Endothelial cell of umbilical vein (primary cell): ENCODE data around the gene NR2C2. TPM values are rescaled to one million over a fixed set of nuclear protein-coding genes. Genes with fewer than 3 reads are reported as not detected.
"Not testable (repeated sequence)": the region's sequence is repeated elsewhere in the genome, so short reads cannot be mapped to it uniquely, and the experiment has no call there.

ENCODE experiments used
- BruUV-seq: library from RNA; stranded (reverse); fragments of 400-500 nt; replicated peaks from 2 replicates; lab custom pipeline; 2021; lab: Mats Ljungman, UMichigan
- CTCF ChIA-PET: fragments of 300-600, 350-600 bp; sonication (Branson Sonifier 250); formaldehyde crosslinking; loops from one replicate; lab custom pipeline; 2021; ENCODE audit warnings: antibody characterized with exemption, inconsistent platforms; lab: Charles Lee
- POLR2A ChIA-PET: fragments of 300-600, 350-600 bp; sonication (Branson Sonifier 250); formaldehyde crosslinking; loops from one replicate; lab custom pipeline; 2021; ENCODE audit warnings: antibody characterized with exemption, inconsistent platforms; lab: Charles Lee
- DNase-seq: peaks from one replicate; pipeline ENCODE4 v3.0.0-alpha.2; 2011; ENCODE audit warnings: low read depth, low spot score
- FAIRE-seq: peaks from 2 replicates; lab custom pipeline; 2011; peaks lifted over from hg19 to GRCh38; lab: Jason Lieb, UNC
- H2AFZ ChIP-seq: 2 replicates; pipeline ENCODE4 v1.6.0; 2012; ENCODE audit warnings: low read depth, low read length, control low read depth, inconsistent platforms
- H3K27ac ChIP-seq: 2 replicates; pipeline ENCODE4 v1.5.1; 2011; ENCODE audit warnings: low read depth, mild to moderate bottlenecking, control low read depth, low read length, moderate library complexity; ENCODE audit not compliant: insufficient read depth
- H3K27me3 ChIP-seq, 2 experiments: 2 replicates each; pipeline versions ENCODE4 v1.6.0 to v1.6.1; 2011; ENCODE audit warnings: low read length in 2 of 2, mixed read lengths in 1 of 2; ENCODE audit not compliant: control insufficient read depth in 2 of 2, insufficient read depth in 2 of 2
- H3K36me3 ChIP-seq, 2 experiments: 2 replicates in 1 of 2; 3 replicates in 1 of 2; pipeline ENCODE4 v1.5.1; 2011; ENCODE audit warnings: low read length in 2 of 2, mild to moderate bottlenecking in 1 of 2, moderate library complexity in 1 of 2; ENCODE audit not compliant: control insufficient read depth in 2 of 2, insufficient read depth in 2 of 2; ENCODE audit errors: extremely low read depth in 1 of 2
- H3K4me1 ChIP-seq: 3 replicates; pipeline ENCODE4 v1.5.1; 2011; ENCODE audit warnings: mild to moderate bottlenecking, low read length; ENCODE audit not compliant: control insufficient read depth, insufficient read depth; ENCODE audit errors: extremely low read depth
- H3K4me2 ChIP-seq: 2 replicates; pipeline ENCODE4 v1.6.1; 2011; ENCODE audit warnings: low read length, control low read depth, mixed read lengths; ENCODE audit not compliant: insufficient read depth
- H3K4me3 ChIP-seq, 3 experiments: fragments of 200-600 bp in 1 of 3; sonication (generic), shearing (Covaris generic) in 1 of 3; replicated peaks in 1 of 3; 2 replicates each; pipeline ENCODE4 v1.5.1; 2011 to 2016; ENCODE audit warnings: control low read depth in 3 of 3, low read length in 3 of 3, mild to moderate bottlenecking in 2 of 3, inconsistent platforms in 1 of 3, low read depth in 1 of 3, moderate library complexity in 1 of 3; ENCODE audit not compliant: insufficient read depth in 1 of 3
- H3K79me2 ChIP-seq: 2 replicates; pipeline ENCODE4 v1.6.0; 2012; ENCODE audit warnings: low read length, inconsistent platforms; ENCODE audit not compliant: control insufficient read depth, insufficient read depth
- H3K9ac ChIP-seq: replicated peaks from 2 replicates; pipeline ENCODE3; 2011; ENCODE audit warnings: low read length, control low read depth; ENCODE audit not compliant: insufficient read depth; ENCODE audit errors: extremely low read depth
- H3K9me1 ChIP-seq: replicated peaks from 3 replicates; pipeline ENCODE4 v1.6.0; 2011; ENCODE audit warnings: mild to moderate bottlenecking, low read length; ENCODE audit not compliant: control insufficient read depth, insufficient read depth; ENCODE audit errors: extremely low read depth
- H3K9me3 ChIP-seq: replicated peaks from 2 replicates; pipeline ENCODE4 v1.5.1; 2012; ENCODE audit warnings: low read length, inconsistent platforms; ENCODE audit not compliant: control insufficient read depth, insufficient read depth
- H4K20me1 ChIP-seq: replicated peaks from 2 replicates; pipeline ENCODE3; 2011; ENCODE audit warnings: mild to moderate bottlenecking, low read length; ENCODE audit not compliant: control insufficient read depth, insufficient read depth; ENCODE audit errors: extremely low read depth
- CTCF ChIP-seq, 2 donors: IDR thresholded peaks; 1 replicate in 1 of 2; 2 replicates in 1 of 2; pipeline ENCODE4 v1.5.1; 2011; ENCODE audit warnings: low read length in 2 of 2, mild to moderate bottlenecking in 2 of 2, moderate library complexity in 2 of 2, control low read depth in 1 of 2, inconsistent platforms in 1 of 2, low read depth in 1 of 2; ENCODE audit not compliant: insufficient read depth in 1 of 2; ENCODE audit errors: extremely low read depth in 1 of 2
- EZH2 ChIP-seq: IDR thresholded peaks from 2 replicates; pipeline ENCODE4 v1.6.1; 2012; ENCODE audit warnings: borderline replicate concordance, low read depth, mild to moderate bottlenecking, moderate library complexity, low read length, inconsistent platforms; ENCODE audit not compliant: severe bottlenecking
- FOS ChIP-seq: IDR thresholded peaks from 2 replicates; pipeline ENCODE4 v1.6.1; 2011; ENCODE audit warnings: mild to moderate bottlenecking, low read length, moderate library complexity, borderline replicate concordance; ENCODE audit not compliant: insufficient read depth
- GATA2 ChIP-seq: IDR thresholded peaks from 2 replicates; pipeline ENCODE4 v1.7.0; 2011; ENCODE audit warnings: low read depth, mild to moderate bottlenecking, moderate library complexity, mixed read lengths, low read length; ENCODE audit not compliant: insufficient read length, insufficient read depth
- JUN ChIP-seq: IDR thresholded peaks from 2 replicates; pipeline ENCODE4 v1.6.1; 2011; ENCODE audit warnings: borderline replicate concordance, low read depth; ENCODE audit not compliant: insufficient read length, insufficient read depth
- MAX ChIP-seq: IDR thresholded peaks from 2 replicates; pipeline ENCODE4 v1.6.1; 2011; ENCODE audit not compliant: insufficient read depth, insufficient read length
- MYC ChIP-seq: IDR thresholded peaks from one replicate; pipeline ENCODE4 v1.6.1; 2011; ENCODE audit warnings: mild to moderate bottlenecking, low read depth, low read length
- POLR2A ChIP-seq: IDR thresholded peaks from 2 replicates; pipeline ENCODE4 v1.6.1; 2012; ENCODE audit warnings: low read depth, mild to moderate bottlenecking, control low read depth, low read length
- POLR2AphosphoS5 ChIP-seq: IDR thresholded peaks from 2 replicates; pipeline ENCODE4 v1.6.1; 2012; ENCODE audit warnings: low read depth, mild to moderate bottlenecking, control low read depth, low read length, moderate library complexity; ENCODE audit not compliant: insufficient read depth
- dilution Hi-C: fragments of 300-500 bp; cut with MboI; formaldehyde crosslinking; loops from one replicate; pipeline ENCODE4 v1.15.0; 2019; ENCODE audit warnings: low sequenced_read_pairs; ENCODE audit not compliant: extremely low pct_ligation_motif_present
- intact Hi-C: fragments of 100-400 bp; cut with micrococcal nuclease; formaldehyde crosslinking; loops from one replicate; pipeline ENCODE4 v1.10.0; 2022
- polyA plus RNA-seq, 4 experiments: library from polyadenylated mRNA; depleted of rRNA in 3 of 4; stranded (reverse) in 3 of 4; unstranded in 1 of 4; fragments of >200 nt; gene quantifications; 2 replicates each; pipeline versions ENCODE4 v1.2.1 to v1.2.3, GENCODE V29; 2011 to 2012; ENCODE audit warnings: missing spikeins in 1 of 4
- total RNA-seq: library from RNA; stranded (reverse); gene quantifications from 2 replicates; pipeline ENCODE4 v1.2.3, GENCODE V29; 2021

Gene NR2C2
- total and polyA plus RNA-seq, 2 donors (not counting 3 experiments of a cell fraction or from before 2014, with no cell fraction given): 20.3 to 59.8 TPM

DNA sequence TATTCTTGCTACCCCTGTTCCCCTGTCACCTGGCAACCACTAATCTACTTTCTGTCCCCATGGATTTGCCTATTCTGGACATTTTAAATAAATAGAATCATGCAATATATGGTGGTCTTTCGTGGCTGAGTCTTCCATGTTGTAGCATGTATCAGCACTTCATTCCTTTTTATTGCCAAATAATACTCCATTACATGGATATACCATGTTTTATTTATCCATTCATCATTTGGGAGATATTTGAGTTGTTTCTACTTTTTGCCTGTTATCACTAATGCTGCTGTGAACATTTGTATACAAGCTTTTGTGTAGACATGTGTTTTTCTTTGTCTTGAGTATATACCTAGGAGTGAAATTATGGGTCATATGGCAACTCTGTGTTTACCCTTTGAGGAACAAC, 50.6 kb downstream of the NR2C2 start:
- Histone ChIP-seq H3K27me3 (no peaks in the 10 kb centered on the region), H4K20me1 (peaks cover 4% of the 10 kb centered on the region), H3K36me3 (peaks cover 0 to 2% of the 10 kb centered on the region in 2 experiments), H3K27ac (no peak overlapping the region), H3K4me3 (no peak overlapping the region), H3K9ac (no peak overlapping the region), H3K4me2 (no peak overlapping the region), H3K9me1 (no peaks in the 10 kb centered on the region), H3K9me3 (no peaks in the 10 kb centered on the region), H3K79me2 (peaks cover 41% of the 10 kb centered on the region), H3K4me1 (no peaks in the 10 kb centered on the region), H2AFZ (no peak overlapping the region)
- dilution Hi-C loops: no loop called here
- BruUV-seq: no TSS peak
- FAIRE-seq (no peak), DNase-seq (no peak)
- CTCF ChIA-PET: no interaction called here
- intact Hi-C loops: no loop called here
- TF ChIP-seq MYC: no peak
- TF ChIP-seq CTCF (IDR thresholded peaks at IDR 0.05; ENCODE audit: extremely low read depth in 1 of 2, insufficient read depth in 1 of 2, low read depth in 1 of 2, low read length in 2 of 2): no peak
- no peak for TF ChIP-seq JUN
- TF ChIP-seq POLR2A: no peak
- no peak for TF ChIP-seq MAX
- TF ChIP-seq EZH2: no peak
- no peak for TF ChIP-seq FOS
- no peak for TF ChIP-seq POLR2AphosphoS5
- TF ChIP-seq GATA2: no peak
- POLR2A ChIA-PET: no interaction called here

- DNase-seq, dilution Hi-C loops, H3K4me2 ChIP-seq, H3K9me1 ChIP-seq, H3K4me1 ChIP-seq, H2AFZ ChIP-seq, H3K4me3 ChIP-seq, H4K20me1 ChIP-seq, FAIRE-seq, H3K36me3 ChIP-seq, BruUV-seq, POLR2A ChIA-PET, H3K9ac ChIP-seq, intact Hi-C loops, CTCF ChIA-PET, H3K27ac ChIP-seq, H3K27me3 ChIP-seq, H3K9me3 ChIP-seq: not testable (repeated sequence)
- H3K79me2 ChIP-seq: peaks cover 41% of the 10 kb centered on the region
Observed at GRCh38 chr3:14999182-14999581, 51.8 kb downstream of the NR2C2 start.
